DMS153 treated with DMSO at 0.1 percent for 48 hours (cell line): ENCODE measurements around the gene DUSP7.

Source experiments
- DNase-seq: peaks from one replicate; lab custom pipeline; 2025; ENCODE audit not compliant: unreplicated experiment; lab: John Stamatoyannopoulos, UW

Gene DUSP7

GRCh38 chr3:52086976-52087663, 30.7 kb upstream of the DUSP7 start:
- DNase-seq: no peak

DNA sequence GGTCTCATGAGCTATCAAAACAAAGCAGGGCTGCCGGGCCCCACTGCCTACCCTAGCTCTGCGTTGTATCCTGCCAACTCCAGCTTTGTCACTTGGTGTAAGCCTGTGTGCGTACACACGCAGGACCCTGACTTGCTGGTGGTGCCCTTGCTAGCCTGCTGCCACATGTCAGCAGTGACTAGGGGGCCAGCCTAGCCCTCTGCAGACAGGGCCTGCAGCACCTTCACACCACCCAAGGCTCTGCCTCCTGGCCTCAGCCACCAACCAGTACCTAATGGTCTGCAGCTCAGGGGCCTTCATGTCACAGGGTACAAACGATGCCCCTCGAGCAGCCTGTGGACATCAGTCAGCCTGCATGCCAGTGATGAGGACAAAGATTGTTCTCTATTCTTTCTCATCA, 30.1 kb upstream of the DUSP7 start:
- DNase-seq: no peak

DNA sequence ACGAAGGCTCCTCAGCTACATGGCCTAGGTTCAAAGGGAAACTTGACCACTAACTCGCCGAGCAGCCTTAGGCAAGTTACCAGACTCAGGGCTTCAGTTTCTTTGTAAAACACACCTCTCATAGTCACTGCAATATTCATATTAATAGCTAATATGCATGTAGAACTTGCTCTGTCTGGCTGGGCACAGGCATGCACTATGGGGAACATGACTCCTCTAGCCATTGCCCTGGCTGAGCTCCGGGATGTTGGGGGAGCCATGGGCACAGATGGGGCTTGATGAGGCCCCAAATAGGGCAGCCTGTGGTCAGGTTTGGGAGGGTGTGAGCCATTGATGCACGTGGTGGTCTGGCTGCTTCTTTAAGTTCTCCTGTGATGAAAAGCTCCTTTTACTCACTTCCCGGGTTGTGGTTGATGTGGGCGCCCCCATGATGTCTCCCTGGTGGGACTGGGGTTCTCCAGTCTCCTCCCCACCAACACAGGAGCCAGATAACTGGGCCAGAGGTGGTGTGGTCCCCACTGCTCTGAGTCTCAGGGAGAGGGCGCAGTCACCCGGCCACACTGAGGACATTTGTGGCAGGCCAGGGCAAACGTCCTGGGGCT, 29.4 kb upstream of the DUSP7 start:
- no peak for DNase-seq

GRCh38 chr3:52084954-52085680, 28.7 kb upstream of the DUSP7 start:
- DNase-seq: no peak

DNA sequence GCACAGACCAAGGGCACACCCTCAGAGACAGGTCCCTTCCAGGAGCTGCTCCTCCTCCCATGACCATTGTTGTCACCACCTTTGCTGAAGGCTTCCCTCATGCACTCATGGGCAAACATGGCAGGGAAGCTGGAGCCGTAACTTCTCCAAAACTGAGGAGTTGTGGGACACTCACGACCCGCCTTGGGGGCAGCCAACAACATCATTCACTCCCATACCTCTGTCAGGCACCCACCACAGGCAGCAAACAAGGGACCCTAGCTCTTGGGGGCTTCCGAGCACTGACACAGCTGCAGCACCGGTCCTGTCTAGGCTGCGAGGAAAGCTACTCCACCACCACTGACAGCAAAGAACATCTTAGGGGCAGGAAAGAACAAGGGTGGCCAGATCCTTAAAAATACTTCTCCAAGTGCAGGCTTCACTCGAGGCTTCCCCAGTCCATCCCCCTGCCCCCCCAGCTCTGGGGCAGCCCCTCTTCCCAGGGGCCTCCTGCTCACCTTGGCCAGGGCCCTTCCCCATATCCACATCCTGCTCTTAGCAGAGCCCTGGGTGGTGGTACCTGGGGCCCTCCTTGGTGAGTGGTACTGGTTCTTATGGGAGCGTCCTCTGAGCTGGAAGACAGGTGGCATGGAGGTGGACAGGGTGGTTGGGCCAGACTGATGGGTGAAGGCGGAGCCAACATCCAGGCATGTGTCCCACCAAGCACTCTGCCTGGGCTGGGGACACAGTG, 28.0 kb upstream of the DUSP7 start:
- no peak for DNase-seq

DNA sequence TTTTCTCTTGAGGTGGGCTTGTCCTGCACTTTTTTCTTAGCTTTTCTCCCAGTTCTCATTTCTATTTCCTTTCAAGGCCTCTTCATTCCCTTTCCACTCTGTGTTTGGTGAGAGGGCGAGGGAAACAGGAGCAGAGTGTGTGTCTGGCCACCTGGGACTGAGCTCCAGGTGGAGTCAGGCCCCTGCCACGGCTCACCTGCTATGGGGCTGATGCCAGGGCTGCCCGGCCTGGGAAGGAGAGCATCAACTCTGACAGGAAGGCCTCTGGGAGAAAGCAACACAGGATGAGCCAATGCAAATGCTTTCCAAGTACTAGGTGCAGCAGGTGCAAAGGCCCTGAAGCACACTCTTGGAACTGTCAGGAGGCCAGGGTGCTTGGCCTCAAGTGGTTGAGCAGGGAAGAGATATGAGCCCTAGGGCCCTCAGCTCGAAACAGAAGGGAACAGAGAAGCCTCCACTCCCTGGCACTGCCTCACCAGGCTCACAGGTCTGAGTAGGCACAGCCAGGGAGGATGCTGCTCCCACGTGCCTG, 27.3 kb upstream of the DUSP7 start:
- DNase-seq: no peak

GRCh38 chr3:52082951-52083350, 26.6 kb upstream of the DUSP7 start:
- no peak for DNase-seq

GRCh38 chr3:52080830-52081719, 24.7 kb upstream of the DUSP7 start:
- DNase-seq: no peak

DNA sequence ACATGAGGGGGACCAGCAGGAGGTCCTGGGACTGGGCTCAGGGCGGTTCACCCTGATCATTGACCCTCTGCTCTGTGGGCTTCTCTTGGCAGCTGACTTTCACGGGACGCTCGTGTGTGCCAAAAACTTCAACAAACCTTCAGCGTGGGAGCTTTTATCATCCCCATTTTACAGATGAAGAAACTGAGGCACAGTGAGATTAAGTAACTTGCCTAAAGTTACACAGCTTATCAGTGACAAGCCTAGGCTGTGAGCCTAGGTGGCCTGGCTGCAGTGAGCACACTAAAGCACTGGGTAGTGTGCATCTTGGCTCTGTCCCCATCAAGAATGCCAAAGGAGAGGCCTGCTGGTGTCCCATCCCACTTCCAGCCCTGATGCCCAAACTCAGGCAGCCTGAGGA, 23.6 kb upstream of the DUSP7 start:
- no peak for DNase-seq

DNA sequence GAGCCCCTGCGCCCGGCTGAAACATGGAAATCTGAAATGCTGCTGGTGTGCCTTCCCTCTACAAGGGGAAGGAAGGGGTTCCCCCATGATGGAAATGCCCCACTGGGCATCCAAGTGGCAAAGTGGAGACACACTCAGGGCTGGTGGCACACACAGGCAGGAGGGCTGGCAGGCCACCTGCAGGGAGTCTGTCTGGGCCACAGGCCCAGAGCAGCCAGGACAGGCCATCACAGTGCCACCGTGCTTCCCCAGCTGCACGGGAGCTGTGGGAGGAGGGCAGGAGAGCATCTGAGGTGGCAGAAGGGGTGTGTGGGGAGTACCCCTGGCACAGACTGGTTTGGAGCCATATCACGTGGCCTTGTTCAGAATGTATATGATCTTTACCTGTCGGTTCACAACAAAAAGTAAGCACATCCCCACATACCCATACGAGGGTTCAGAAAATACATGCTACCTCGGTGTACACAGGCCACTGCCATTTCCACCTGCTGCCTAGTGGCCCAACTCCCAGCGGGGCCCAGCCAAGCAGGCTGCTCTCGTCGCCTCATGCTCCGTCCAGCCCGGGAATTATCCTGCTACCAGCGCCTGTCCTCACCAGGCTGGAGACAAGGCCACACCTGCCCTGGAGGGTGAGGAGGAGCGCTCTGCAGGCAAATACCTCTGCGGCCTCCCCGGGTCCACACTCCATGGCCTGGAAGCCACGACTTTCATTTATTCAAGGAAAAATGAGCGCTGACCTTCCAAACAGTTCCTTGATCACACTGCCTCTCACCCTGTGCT, 22.6 kb upstream of the DUSP7 start:
- no peak for DNase-seq

GRCh38 chr3:52077925-52078324, 21.6 kb upstream of the DUSP7 start:
- DNase-seq: no peak

DNA sequence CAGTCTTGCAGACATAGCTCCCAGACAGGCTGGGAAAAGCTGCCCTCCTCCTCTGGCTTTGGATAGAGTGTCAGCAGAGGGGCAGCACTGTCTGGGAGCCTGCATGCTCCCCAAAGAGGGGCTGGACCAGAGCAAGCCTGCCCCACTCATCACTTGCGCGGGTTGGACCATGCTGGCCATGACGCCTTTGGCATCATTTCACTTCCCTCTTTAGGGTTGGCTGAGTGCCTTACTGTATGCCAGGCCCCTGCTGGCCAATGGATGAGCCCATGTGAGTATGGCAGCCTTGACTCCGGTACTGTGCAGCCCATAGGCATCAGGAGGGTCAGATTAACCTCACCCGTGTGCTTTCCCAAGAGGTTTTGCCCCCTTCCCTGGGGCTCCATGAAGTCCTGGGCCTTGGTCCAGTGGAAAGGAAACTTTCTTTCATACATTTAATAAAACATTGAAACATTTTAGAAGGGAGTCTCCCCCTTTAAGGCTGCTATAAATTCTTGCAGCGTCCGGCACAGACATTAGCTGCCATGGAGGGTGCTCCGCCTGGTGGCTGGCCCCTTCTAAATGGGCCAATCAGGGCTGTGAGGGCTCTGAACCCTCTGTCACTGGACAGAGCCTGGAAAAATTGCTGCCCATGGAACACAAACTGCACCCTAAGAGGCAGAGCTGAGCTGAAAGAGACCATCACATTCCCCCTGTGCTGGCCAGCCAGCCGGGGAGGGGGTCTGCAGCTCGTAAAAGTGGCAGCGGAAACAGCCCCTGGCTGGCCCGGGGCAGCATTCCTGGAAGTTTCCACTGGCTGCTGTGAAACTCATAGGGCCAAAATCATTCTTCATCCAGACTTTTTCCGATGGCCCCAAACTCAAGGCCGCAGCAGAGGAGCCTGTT, 20.8 kb upstream of the DUSP7 start:
- DNase-seq: no peak

DNA sequence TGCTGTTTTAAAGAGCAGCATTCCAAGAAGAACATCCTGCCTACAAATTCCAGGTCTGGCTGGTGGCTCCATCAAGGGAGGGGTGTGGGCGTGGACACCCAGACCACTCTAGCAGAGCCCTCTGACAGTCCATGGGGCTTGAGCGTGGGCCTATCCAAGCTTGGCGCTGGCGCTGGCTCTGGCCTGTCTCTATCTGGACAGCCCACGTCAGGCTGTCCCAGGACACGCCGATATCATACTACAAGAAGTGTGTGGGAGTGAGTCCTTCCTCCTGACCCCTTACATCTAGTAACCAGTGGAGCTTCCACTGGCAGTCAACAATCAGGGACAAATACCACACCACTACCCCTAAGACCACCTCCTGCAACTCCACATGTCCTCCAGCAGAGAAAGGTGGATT, 17.1 kb upstream of the DUSP7 start:
- DNase-seq: no peak

DNA sequence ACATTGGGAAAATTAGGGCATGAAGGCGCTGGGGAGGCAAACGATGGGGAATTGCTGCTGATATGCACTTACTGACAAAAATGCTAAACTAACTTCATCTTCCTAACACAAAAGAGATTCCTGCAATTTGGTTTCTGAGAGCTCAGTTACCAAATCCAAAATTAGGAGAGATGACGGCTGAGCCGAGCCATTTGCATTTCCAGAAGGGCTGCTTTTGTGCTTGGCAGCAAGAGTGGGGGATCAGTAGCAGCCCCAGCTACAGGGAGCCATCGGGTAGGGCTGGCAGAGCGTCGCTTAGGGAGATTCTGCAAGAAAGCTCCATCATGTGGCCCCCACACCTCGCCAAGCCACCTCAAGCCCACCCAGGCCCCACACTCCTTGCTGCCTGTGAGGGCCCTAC, 16.1 kb upstream of the DUSP7 start:
- DNase-seq: no peak

- DNase-seq: no peak
Measured at GRCh38 chr3:52072020-52072419, 15.6 kb upstream of the DUSP7 start.

DNA sequence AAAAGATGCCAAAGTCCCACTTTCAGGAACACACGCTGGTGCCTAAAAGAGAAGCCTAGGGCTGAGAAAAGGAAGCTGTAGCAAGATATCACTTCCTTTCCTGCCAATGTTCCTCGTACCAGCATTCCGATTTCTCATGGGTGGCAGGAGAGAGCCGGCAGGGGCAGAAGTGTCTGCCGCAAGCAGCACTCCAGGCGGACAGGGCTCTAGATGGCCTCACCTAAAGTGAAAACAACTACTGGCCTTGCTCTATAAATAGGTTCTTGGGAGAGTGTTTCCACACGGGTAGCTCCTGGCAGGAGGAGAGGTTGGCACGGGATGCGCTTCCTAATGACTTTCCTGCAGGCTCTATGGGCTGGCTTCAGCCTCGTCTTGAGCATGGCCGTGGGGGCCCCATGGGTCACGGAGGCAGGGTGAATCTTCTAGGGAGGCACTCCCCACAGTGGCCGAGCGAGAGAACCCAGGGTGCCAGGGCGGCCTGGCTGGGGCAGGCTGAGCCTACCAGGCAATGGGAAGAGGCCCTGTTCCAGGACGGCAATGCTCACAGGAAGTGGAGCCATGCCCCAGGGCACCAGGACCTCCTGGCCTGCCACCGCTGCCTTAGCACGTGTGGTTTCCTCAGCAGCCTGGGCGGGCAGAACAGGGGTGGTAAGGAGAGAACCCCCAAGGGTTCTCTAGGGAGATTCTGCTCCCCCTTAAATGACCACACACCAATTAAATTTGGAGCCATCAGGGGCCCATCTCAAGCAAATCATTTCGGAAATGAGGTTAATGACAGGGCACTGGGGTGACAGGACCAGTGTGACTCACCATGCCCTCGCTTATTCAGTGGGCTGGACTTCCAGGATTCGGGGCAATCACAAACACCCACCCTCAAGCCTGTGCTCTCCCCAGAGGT, 14.6 kb upstream of the DUSP7 start:
- DNase-seq: no peak

- DNase-seq: no peak
Measured at GRCh38 chr3:52069855-52070254, 13.5 kb upstream of the DUSP7 start.

- DNase-seq: no peak
Measured at GRCh38 chr3:52069135-52069534, 12.8 kb upstream of the DUSP7 start.
